HEK293 (cell line): Measurements from ENCODE around the gene CARD10.

Experiments
- CTCF ChIA-PET: fragments of 350-600 bp; formaldehyde crosslinking; extraction: SDS; loops from one replicate; lab custom pipeline; 2021; ENCODE audit warnings: antibody characterized with exemption; lab: Yijun Ruan, JAX
- POLR2A ChIA-PET: fragments of 300-600 bp; formaldehyde crosslinking; extraction: SDS; loops from one replicate; lab custom pipeline; 2020; ENCODE audit warnings: antibody characterized with exemption, inconsistent platforms; lab: Yijun Ruan, JAX
- H3K27ac ChIP-seq: fragments of 200-500 bp; sonication (Bioruptor generic); 2 replicates; pipeline ENCODE4 v1.5.1; 2014; ENCODE audit warnings: low read depth, low read length, control low read depth, inconsistent platforms; ENCODE audit errors: extremely low read depth
- H3K36me3 ChIP-seq, 2 experiments: fragments of 200-500 bp in 1 of 2; sonication (Bioruptor generic) in 1 of 2; 1 replicate in 1 of 2; 2 replicates in 1 of 2; pipeline ENCODE4 v1.5.1; 2014 to 2017; ENCODE audit warnings: inconsistent platforms in 2 of 2, low read length in 2 of 2; ENCODE audit not compliant: control insufficient read depth in 2 of 2, insufficient read depth in 1 of 2
- H3K4me1 ChIP-seq: fragments of 200-500 bp; sonication (Bioruptor generic); 2 replicates; pipeline ENCODE4 v1.5.1; 2014; ENCODE audit warnings: mild to moderate bottlenecking, low read length, inconsistent platforms; ENCODE audit not compliant: control insufficient read depth, insufficient read depth
- H3K4me3 ChIP-seq: 2 replicates; pipeline ENCODE4 v1.5.1; 2011; ENCODE audit warnings: low read depth, mild to moderate bottlenecking, control low read depth, low read length, moderate library complexity
- H3K9me3 ChIP-seq: fragments of 200-500 bp; sonication (Bioruptor generic); 2 replicates; pipeline ENCODE4 v1.5.1; 2014; ENCODE audit warnings: low read depth, low read length, inconsistent platforms; ENCODE audit not compliant: control insufficient read depth, insufficient read depth
- EGR2 ChIP-seq: fragments of 450-650 bp; formaldehyde crosslinking; IDR thresholded peaks from 2 replicates; pipeline ENCODE4 v1.5.1; 2016; ENCODE audit warnings: low read depth, missing biosample characterization, missing genetic modification characterization
- HIC1 ChIP-seq: fragments of 450-650 bp; formaldehyde crosslinking; IDR thresholded peaks from 2 replicates; pipeline ENCODE4 v1.5.1; 2016; ENCODE audit warnings: missing biosample characterization, missing genetic modification characterization
- KLF9 ChIP-seq: fragments of 450-650 bp; formaldehyde crosslinking; IDR thresholded peaks from 2 replicates; pipeline ENCODE4 v1.5.1; 2016; ENCODE audit warnings: missing biosample characterization, missing genetic modification characterization, low read depth
- PRDM10 ChIP-seq: fragments of 450-650 bp; formaldehyde crosslinking; IDR thresholded peaks from 2 replicates; pipeline ENCODE4 v1.5.1; 2016; ENCODE audit warnings: missing biosample characterization, missing genetic modification characterization
- WT1 ChIP-seq: fragments of 450-650 bp; formaldehyde crosslinking; IDR thresholded peaks from 2 replicates; pipeline ENCODE4 v1.5.1; 2016; ENCODE audit warnings: missing biosample characterization, missing genetic modification characterization
- ZBTB11 ChIP-seq: fragments of 450-650 bp; formaldehyde crosslinking; conservative IDR thresholded peaks from 2 replicates; pipeline ENCODE4 v1.5.1; 2016; ENCODE audit warnings: low read depth, missing biosample characterization, missing genetic modification characterization
- ZBTB20 ChIP-seq: fragments of 450-650 bp; formaldehyde crosslinking; IDR thresholded peaks from 2 replicates; pipeline ENCODE4 v1.5.1; 2016; ENCODE audit warnings: missing biosample characterization, missing genetic modification characterization
- ZBTB48 ChIP-seq: fragments of 450-650 bp; formaldehyde crosslinking; IDR thresholded peaks from 2 replicates; pipeline ENCODE4 v1.5.1; 2016; ENCODE audit warnings: missing biosample characterization, missing genetic modification characterization
- ZNF114 ChIP-seq: fragments of 450-650 bp; formaldehyde crosslinking; IDR thresholded peaks from 2 replicates; pipeline ENCODE4 v1.5.0; 2017; ENCODE audit warnings: missing biosample characterization, missing genetic modification characterization
- ZNF16 ChIP-seq: fragments of 450-650 bp; formaldehyde crosslinking; IDR thresholded peaks from 2 replicates; pipeline ENCODE4 v1.5.1; 2016; ENCODE audit warnings: low read depth, missing biosample characterization, missing genetic modification characterization
- ZNF169 ChIP-seq: fragments of 450-650 bp; formaldehyde crosslinking; IDR thresholded peaks from 2 replicates; pipeline ENCODE4 v1.5.1; 2016; ENCODE audit warnings: missing biosample characterization, missing genetic modification characterization
- ZNF335 ChIP-seq: fragments of 450-650 bp; formaldehyde crosslinking; conservative IDR thresholded peaks from 2 replicates; pipeline ENCODE4 v1.5.1; 2016; ENCODE audit warnings: missing biosample characterization, missing genetic modification characterization
- ZNF366 ChIP-seq: fragments of 450-650 bp; formaldehyde crosslinking; conservative IDR thresholded peaks from 2 replicates; pipeline ENCODE4 v1.5.1; 2016; ENCODE audit warnings: missing biosample characterization, missing genetic modification characterization
- ZNF600 ChIP-seq: fragments of 450-650 bp; formaldehyde crosslinking; IDR thresholded peaks from 2 replicates; pipeline ENCODE4 v1.5.1; 2016; ENCODE audit warnings: missing biosample characterization, missing genetic modification characterization
- ZNF623 ChIP-seq: fragments of 450-650 bp; formaldehyde crosslinking; IDR thresholded peaks from 2 replicates; pipeline ENCODE4 v1.5.1; 2016; ENCODE audit warnings: missing biosample characterization, missing genetic modification characterization
- ZNF626 ChIP-seq: fragments of 450-650 bp; sonication (Bioruptor Pico); formaldehyde crosslinking; IDR thresholded peaks from 2 replicates; pipeline ENCODE4 v1.5.1; 2018; ENCODE audit warnings: missing biosample characterization, missing genetic modification characterization, inconsistent platforms
- ZNF654 ChIP-seq: fragments of 450-650 bp; formaldehyde crosslinking; IDR thresholded peaks from 2 replicates; pipeline ENCODE4 v1.5.1; 2016; ENCODE audit warnings: low read depth, missing biosample characterization, missing genetic modification characterization
- ZNF707 ChIP-seq: fragments of 450-650 bp; formaldehyde crosslinking; IDR thresholded peaks from 2 replicates; pipeline ENCODE4 v1.5.1; 2016; ENCODE audit warnings: missing biosample characterization, missing genetic modification characterization
- ZNF830 ChIP-seq: fragments of 450-650 bp; IDR thresholded peaks from 2 replicates; pipeline ENCODE4 v1.5.0; 2018; ENCODE audit warnings: missing biosample characterization, missing genetic modification characterization, low read depth, mild to moderate bottlenecking, moderate library complexity
- ZSCAN4 ChIP-seq: fragments of 450-650 bp; formaldehyde crosslinking; IDR thresholded peaks from 2 replicates; pipeline ENCODE4 v1.5.1; 2017; ENCODE audit warnings: missing biosample characterization, missing genetic modification characterization

CARD10 gene

GRCh38 chr22:37487129-37487528 is 32.1 kb downstream of the CARD10 start:
- no peak overlapping the region for H3K27ac ChIP-seq
- 0 out of 2 replicates have a peak, but pooled peaks cover 6% of the 10 kb centered on the region for H3K4me1 ChIP-seq
- TF ChIP-seq ZNF623 (peak; percentile 94), ZNF707 (tag by site-specific recombination) (no peak), ZNF600 (tag by site-specific recombination) (peak; percentile 48; the same call in 1 of the 2 replicates), ZSCAN4 (no peak), ZNF626 (tag by site-specific recombination) (no peak), ZNF830 (tag by site-specific recombination) (no peak), ZNF654 (tag by site-specific recombination) (no peak), ZNF16 (tag by site-specific recombination) (peak; percentile 81; the same call in 1 of the 2 replicates)
- peaks cover 0 to 11% of the 10 kb centered on the region in 2 experiments; a peak in 1 of 3 replicates for H3K36me3 ChIP-seq
- ChIA-PET CTCF (interaction anchor here (0.6 to 2.4 kb wide), 3 partner anchors 11 to 79 kb away, joined by 3 to 25 read pairs (median 23); no protein-coding TSS in a partner anchor), POLR2A (interaction anchor here (1.0 to 2.3 kb wide), 2 partner anchors 9 to 11 kb away, joined by 3 to 8 read pairs; no protein-coding TSS in a partner anchor)
- no peak overlapping the region for H3K4me3 ChIP-seq
- H3K9me3 ChIP-seq: no peaks in the 10 kb centered on the region

- H3K27ac ChIP-seq: no peak within 1 kb of the TSS
- no peak within 1 kb of the TSS for H3K4me3 ChIP-seq
- H3K9me3 ChIP-seq: no peaks in the 10 kb centered on the region
- 0 out of 2 replicates have a peak, but pooled peaks cover 6% of the 10 kb centered on the region for H3K4me1 ChIP-seq
- peaks cover 0 to 11% of the 10 kb centered on the region in 2 experiments; a peak in 1 of 3 replicates for H3K36me3 ChIP-seq
- CTCF ChIA-PET: interaction anchor here (0.5 to 2.4 kb wide), 7 partner anchors 12 to 1338 kb away, joined by 3 to 25 read pairs (median 3); no protein-coding TSS in a partner anchor
- POLR2A ChIA-PET: interaction anchor here (0.5 to 2.3 kb wide), 3 partner anchors 9 to 1084 kb away, joined by 3 to 8 read pairs (median 5); no protein-coding TSS in a partner anchor
- TF ChIP-seq KLF9 (tag by site-specific recombination): 0 out of 2 replicates have a peak, but pooled peaks have one; percentile 15
- peak; percentile 83 for TF ChIP-seq ZNF335
- peak; percentile 36; the same call in 1 of the 2 replicates for TF ChIP-seq ZNF366
- 0 out of 2 replicates have a peak, but pooled peaks have one; percentile 21 for TF ChIP-seq HIC1 (tag by site-specific recombination)
- TF ChIP-seq ZNF114 (tag by site-specific recombination): no peak
- 0 out of 2 replicates have a peak, but pooled peaks have one; percentile 23 for TF ChIP-seq ZBTB48 (tag by site-specific recombination)
- no peak for TF ChIP-seq ZBTB11
- peak; percentile 73 for TF ChIP-seq PRDM10 (tag by site-specific recombination)
- TF ChIP-seq ZBTB20 (tag by site-specific recombination): peak; percentile 49; the same call in 1 of the 2 replicates
- peak; percentile 42 for TF ChIP-seq EGR2 (tag by site-specific recombination)
- TF ChIP-seq WT1 (tag by site-specific recombination): peak; percentile 78
- no peak for TF ChIP-seq ZNF169
Measured at GRCh38 chr22:37486224-37486845, 32.9 kb downstream of the CARD10 start, which contains the start of gene MFNG. MFNG (minus strand) TSS chr22:37486384; CDS start chr22:37486177, 207 bp downstream.
